Activated CD4-positive, CD25-positive, alpha-beta regulatory T cell treated with anti-CD3 and anti-CD28 coated beads, Interleukin-2, amount 50 U/mL, for 72 hours (primary cell): ENCODE measurements around the gene CDC34.

Experiments
- DNase-seq: peaks from one replicate; pipeline ENCODE4 v3.0.0; 2021

Gene CDC34, protein sequence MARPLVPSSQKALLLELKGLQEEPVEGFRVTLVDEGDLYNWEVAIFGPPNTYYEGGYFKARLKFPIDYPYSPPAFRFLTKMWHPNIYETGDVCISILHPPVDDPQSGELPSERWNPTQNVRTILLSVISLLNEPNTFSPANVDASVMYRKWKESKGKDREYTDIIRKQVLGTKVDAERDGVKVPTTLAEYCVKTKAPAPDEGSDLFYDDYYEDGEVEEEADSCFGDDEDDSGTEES

GRCh38 chr19:531753-532560 is at the start of gene CDC34:
TSS of gene CDC34 (plus strand) at chr19:531760. CDS start at chr19:531932, 172 bp downstream.
- DNase-seq = no peak

DNA sequence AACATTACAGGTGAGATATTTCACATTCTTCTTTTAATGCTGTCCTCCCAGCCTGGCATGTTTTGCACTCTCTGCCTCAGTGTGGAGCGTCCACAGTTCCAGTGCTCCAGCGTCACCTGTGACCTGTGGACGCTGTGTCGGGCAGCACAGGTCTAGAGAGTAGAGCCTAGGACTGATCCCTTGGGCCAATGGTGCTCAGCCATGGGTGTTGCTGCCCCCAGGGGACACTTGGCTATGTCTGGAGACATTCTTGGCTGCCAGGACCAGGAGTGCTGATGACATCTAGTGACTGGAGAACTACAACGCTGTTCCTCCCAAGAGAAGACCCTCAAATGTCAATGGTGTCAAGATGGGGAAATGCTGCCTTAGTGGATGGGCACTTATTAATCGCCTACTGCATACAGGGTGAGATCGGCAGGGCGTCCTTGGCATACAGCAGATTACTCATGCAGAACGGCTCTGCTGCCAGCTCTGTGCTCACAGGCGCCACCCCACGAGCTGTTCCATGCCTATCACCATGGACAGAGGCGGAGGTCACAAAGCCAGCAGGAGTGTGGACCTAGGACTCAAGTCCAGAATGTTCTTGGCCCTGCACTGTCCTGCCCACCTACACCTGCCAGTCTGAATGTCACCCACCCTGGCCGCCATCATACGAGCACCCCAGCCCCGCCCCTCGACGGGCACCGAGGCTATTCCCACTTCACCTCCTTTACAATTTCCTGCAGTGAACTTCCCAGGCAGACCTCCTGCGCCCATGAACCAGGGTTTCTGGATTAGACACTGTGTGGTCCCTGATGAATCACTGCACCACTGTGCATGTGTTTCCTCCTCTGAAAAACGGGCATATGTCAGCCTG is 49.1 kb upstream of the CDC34 start:
- DNase-seq = no peak

- DNase-seq = no peak
Observed at GRCh38 chr19:483332-484072, 48.1 kb upstream of the CDC34 start.

- DNase-seq = no peak
Observed at GRCh38 chr19:484494-484893, 47.1 kb upstream of the CDC34 start.

DNA sequence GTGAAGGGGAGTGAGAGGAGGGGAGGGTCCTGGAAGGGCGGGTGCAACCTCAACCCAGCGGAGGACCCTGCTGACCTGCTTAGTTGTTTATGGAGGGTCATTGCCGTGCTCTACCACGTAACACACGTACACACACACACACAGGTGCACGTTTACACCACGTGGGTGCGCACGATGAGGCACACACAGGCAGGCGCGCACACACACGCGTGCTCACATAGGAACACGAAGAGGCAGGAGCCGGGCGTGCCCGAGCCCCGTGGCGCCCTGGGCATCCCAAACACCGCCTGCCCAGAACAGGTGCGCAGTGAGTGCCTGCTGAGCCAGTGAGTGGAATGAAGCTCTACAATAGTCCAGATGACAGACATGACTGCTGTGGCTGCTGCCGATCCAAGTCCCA is 46.5 kb upstream of the CDC34 start:
- DNase-seq = no peak

GRCh38 chr19:485583-486236 is 45.9 kb upstream of the CDC34 start:
- no peak for DNase-seq

- DNase-seq = peak; percentile 94
Observed at GRCh38 chr19:488505-489417, 42.8 kb upstream of the CDC34 start.

- DNase-seq = no peak
Observed at GRCh38 chr19:489418-490196, 42.0 kb upstream of the CDC34 start.

DNA sequence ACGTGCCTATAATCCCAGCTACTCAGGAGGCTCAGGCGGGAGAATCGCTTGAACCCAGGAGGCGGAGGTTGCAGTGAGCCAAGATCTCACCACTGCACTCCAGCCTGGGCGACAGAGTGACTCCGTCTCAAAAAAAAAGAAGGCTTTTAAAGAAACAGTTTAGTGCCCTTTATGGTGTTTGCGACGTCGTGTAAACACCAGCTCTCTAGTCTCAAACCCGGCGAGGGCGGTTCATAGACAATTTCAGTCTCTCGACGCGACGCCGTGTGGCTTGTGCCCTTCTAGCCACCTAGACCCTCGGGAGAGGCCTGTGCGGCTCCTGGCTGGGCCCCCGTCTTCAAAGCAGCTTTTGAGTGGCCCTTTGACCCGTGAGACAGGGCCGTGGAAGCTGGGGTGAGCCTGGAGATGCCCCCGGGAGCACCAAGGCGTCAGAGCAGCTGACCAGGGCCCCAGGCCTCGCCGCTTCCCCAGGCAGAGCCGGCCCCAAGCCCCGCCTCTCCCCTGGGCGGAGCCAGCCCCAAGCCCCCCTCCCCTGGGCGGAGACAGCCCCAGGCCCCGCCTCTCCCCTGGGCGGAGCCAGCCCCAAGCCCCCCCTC is 40.3 kb upstream of the CDC34 start:
- DNase-seq = no peak

DNA sequence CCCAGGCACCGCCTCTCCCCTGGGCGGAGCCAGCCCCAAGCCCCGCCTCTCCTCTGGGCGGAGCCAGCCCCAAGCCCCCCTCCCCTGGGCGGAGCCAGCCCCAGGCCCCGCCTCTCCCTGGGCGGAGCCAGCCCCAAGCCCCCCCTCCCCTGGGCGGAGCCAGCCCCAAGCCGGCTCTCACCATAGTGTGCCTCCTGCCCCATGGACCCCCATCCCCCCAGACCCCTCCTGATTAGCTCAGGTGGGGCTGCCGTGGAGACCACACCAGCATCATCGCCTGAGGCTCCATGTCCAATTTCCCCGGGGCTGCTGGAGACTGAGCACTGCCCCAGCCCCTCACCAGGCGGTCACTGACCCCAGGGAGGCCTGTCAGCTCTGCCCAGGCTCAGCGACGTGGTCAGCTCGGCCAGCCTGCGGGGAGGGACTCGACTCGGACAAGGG is 39.4 kb upstream of the CDC34 start:
- peak; percentile 48 for DNase-seq

GRCh38 chr19:493391-494170 is 38.0 kb upstream of the CDC34 start:
- DNase-seq = no peak

DNA sequence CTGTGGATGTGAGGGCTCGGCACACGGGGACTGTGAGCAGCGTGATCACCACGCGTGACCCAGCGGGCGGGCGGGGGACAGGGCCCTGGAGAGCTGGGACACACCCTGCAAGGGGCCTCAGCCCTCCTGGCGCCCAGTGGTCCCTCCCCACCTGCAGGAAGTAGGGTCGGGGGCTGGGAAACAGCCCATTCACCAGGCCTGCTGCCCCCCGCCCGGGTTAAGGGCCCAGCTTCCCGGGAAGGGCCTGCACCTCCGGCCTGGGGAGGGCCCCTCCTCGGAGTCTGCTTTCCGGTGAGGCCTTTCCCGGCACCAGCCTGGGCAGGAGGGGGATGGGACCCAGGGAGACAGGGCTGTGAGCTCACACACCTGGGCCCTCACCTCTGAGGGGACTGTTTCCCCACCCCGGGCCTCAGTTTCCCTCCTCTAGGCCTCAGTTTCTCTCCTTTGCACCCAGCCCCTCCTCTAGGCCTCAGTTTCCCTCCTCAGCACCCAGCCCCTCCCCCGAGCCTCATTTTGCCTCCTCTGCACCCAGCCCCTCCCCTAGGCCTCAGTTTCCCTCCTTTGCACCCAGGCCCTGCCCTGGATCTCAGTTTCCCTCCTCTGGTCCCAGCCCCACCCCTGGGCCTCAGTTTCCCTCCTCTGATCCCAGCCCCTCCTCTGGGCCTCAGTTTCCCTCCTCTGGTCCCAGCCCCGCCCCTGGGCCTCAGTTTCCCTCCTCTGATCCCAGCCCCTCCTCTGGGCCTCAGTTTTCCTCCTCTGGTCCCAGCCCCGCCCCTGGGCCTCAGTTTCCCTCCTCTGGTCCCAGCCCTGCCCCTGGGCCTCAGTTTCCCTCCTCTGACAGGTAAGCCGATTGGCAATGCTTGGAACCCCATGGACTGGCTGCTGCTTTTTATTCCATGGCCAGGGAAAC is 37.1 kb upstream of the CDC34 start:
- DNase-seq = no peak

DNA sequence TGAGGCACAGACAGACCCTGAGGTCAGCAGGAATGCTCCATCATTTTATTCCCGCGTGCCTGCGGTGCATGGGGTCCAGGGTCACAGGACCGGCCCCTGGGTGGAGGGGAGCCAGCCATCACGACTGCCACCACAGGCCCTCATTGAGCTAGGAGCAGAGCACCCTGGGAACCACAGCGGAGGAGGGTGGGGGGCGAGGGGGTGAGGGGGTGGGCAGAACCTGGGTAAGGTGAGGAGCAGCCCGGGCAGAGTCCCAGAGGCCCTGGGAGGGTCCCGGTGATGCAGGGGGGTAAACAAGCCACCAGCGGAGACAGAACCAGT is 36.5 kb upstream of the CDC34 start:
- DNase-seq = no peak

- DNase-seq = peak; percentile 69
Observed at GRCh38 chr19:495402-496111, 36.0 kb upstream of the CDC34 start.

GRCh38 chr19:496112-496665 is 35.4 kb upstream of the CDC34 start, which contains the start of gene MADCAM1:
TSS of gene MADCAM1 (plus strand) at chr19:496486. CDS start at chr19:496500, 14 bp downstream.
- no peak for DNase-seq

DNA sequence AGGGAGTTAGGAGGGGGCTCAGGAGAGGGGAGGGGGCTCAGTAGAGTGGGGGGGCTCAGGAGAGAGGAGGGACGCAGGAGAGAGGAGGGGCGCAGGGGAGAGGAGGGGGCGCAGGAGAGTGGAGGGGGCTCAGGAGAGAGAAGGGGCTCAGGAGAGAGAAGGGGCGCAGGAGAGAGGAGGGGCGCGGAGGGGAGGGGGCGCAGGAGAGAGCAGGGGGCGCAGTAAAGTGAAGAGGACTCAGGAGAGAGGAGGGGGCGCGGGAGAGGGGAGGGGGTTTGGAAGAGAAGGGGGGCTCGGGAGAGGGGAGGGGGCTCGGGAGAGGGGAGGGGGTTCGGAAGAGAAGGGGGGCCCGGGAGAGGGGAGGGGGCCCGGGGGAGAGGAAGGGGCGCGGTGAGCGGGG is 34.6 kb upstream of the CDC34 start:
- DNase-seq = no peak

GRCh38 chr19:497491-497868 is 34.1 kb upstream of the CDC34 start:
- no peak for DNase-seq
